Astrocyte of the hippocampus (primary cell): ENCODE measurements around the gene SNX5.
"Not testable (repeated sequence)": the region's sequence is repeated elsewhere in the genome, so short reads cannot be mapped to it uniquely, and the experiment has no call there.

Source experiments
- DNase-seq: peaks from one replicate; pipeline ENCODE4 v3.0.0; 2011; ENCODE audit warnings: low read depth, low spot score

SNX5 gene

DNA sequence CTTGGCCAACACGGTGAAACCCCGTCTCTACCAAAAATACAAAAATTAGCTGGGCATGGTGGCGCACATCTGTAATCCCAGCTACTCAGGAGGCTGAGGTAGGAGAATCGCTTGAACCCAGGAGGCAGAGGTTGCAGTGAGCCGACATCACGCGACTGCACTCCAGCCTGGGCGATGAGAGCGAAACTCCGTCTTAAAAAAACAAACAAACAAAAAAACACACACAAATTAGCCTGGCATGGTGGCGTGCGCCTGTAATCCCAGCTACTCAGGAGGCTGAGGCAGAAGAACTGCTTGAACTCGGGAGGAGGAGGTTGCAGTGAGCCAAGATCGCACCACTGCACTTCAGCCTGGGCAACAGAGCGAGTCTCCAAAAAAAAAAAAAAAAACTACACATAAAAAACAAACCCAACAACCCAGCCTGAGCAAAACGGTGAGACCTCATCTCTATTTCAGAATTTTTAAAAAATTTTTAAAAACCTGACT, 8.2 kb downstream of the SNX5 start:
- DNase-seq, result not testable (repeated sequence)

DNA sequence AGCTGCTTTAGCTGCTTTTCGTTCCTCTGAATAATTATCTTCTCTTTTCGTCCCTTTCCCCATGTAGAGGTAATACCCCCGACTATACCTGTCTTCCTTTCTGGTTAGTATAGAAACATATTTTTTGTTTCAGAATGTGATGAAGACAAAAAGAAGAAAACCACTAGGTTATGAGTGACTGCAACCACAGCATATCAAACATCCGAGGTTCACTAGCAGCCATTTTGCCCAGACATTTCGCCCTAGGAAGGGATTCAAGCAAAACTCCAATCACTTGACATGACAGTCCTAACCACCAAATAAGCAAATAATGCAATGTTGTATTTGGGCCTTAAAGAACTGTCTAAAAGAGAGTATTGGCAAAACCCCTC, 9.4 kb downstream of the SNX5 start:
- DNase-seq, result no peak

DNA sequence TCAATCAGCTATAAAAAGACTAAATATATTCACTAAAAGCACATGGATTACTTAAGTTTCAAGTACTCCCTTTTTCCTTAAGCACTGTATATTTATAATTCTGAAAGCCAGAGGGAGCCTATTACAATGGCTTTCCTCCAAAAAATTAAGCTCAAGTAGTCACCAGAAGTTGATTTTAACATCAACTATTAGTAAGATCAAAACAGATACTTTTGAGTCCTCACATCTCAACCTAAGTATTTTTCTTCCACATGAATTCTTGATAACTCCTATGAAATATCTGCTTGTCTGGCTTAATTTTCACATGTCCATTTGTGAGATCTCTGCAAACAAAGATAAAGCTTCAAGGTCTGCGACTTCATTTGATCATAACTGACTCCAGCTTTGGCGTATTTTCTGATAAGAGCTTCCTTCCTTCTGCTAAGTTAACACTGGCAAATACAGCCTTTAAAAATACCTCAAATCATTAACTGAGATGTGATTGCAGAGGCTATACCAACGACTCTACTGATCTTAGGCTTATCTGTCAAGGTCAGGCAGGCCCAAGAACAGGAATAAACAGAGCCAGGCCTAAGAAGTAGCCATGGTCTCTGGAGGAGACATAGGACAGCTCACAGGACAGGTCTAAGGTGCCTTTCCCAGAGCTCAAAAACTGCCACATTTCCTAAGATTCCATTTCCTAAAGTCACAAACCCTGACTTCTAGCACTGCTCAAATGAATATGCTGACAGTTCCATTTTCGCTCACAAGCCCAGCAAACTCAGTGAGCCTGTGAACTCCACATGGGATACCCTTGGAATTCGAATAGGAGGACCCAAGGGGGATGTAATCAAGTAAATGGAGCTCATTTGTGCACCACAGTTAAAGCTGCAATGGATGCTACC, 10.0 kb downstream of the SNX5 start:
- DNase-seq, result peak; percentile 10

DNA sequence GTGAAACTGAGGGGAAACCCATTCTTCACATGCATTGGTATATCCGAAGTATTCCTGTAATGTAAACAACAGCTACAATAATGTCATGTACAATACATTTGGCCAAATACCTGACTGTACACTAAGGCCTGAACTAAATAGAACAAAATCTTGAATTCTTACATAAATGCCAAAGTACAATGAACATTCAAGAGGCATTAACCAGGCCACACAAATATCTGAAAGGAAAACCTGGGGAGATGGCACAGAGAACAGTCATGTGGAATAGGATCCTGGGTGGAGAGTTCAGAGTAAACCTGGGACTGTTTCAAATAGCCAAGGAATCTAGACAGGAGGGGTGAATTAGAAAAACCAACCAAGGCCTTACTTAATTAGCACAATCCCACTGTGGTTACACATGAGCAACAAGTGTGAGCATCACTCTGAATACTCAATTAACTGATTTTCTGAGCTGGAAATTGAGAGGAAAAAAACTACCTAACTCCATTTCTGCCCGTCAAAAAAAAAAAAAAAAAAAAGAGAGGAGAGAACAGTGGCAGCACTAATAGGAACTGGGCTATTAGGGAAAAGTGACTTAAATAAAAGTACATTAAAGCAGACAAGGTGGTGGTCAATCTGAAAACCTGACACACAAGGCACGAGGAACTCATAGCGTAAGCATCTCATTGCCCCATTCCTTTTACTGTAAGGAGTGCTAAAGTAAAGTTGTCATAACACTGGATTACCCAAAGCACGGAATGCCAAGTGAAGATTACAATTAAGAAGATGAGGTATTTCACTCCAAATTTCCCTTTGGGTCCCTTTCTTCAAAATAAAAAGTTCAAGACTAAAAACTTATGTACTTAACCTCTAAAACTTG, 10.9 kb downstream of the SNX5 start:
- peak; percentile 60 for DNase-seq

DNA sequence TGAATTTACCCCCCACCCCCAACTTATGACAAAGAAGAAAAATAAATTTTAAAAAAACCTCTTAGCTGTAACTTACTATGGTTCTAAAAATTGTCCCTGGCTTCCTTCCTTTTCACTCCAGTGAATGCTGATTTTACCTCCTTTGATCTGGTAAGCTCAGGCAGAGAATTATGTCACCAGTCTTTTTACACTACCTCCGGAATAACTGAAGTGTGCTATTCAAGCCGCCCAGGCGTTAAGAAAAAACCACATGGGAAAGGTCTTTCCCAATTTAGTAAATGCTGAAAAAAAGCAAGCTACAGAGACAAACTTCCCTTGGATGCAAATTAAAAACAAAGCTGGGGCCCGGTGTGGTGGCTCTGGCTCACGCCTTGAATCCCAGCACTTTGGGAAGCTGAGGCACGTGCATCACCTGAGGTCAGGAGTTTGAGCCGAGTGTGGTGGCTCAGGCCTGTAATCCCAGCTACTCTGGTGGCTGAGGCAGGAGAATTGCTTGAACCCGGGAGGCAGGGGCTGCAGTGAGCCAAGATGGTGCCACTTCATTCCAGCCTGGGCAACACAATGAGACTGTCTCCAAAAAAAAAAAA, 12.4 kb downstream of the SNX5 start:
- peak; percentile 35 for DNase-seq

DNA sequence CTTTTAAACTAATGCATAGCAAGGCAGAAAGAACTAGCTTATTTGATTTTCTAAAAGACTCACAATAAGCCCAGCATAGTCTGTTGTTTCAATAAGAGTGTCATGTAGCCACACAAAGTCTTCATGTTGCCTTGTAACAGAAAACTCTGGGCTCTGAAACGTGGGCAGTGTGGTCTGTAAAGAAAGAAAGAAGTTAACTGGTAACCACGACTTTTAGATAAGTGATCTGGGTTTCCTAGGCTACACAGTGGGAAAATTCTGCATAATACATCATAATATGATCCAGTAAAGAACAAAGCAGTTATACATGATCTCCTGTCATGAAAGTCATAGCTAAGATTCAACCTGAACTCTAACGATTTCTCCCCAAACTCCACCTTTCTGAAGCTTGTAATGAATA, 13.3 kb downstream of the SNX5 start:
- peak; percentile 41 for DNase-seq

DNA sequence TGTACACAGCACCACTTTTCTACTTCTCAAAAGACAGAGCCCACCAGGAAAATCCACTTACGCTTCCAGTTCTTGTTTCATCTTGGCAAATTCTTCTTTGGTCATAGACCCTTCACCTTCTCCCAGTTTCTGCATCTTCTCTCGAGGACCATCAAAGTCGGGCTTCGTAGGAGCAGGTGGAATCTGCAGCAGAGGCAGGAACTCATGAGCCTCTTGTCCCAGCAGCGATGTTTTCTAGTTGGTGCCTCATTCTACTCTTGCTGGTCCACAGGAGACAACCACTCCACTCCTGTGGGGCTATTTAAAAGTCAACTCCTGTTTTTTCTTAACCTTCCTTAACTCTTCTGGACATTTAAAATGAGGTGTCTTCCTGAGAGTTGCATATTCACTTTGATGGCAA, 14.7 kb downstream of the SNX5 start:
- DNase-seq, result no peak

DNA sequence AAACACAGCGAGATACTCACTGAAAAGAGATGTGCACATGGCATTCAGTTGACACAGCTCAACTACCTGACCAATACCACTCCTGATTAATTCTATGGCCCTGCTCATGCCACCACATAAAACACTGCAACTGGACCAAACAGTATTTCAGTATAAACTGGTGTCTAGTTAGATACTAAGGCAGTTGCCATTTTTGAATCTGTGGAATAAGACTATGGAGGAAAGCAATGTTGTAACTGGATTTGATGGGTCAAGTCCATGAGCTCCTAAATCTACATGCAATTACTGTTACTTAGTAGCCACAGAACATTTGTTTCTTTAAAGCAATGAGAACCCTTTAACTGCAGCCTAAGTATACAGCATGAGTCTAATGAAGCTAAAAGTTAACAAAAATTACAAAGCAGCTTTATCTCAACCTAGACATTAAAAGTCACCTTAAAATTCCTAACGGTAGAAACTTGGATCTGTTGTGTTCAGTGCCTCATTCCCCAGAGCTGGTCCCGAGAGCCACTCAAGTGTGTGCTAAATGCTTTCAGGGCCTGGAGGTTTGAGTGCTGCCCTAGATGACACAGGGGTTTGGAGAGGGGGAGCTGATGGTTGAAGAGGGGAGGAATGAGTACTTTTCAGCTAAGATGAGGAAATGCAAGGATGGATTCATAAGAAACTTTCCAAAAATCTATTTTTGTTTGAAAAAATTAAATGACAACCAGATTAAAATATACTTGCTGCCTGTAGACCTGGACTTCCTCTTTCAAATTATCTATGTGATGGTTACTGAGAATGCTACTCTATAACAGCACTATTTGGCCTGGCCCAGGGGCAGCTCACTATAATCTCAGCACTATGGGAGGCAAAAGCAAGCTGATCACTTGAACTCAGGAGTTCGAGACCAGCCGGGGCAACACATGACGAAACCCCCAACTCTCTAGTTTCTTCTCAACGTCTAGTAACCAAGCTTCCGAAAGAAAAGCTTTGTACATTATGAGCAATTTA, 15.6 kb downstream of the SNX5 start:
- DNase-seq, result no peak

DNA sequence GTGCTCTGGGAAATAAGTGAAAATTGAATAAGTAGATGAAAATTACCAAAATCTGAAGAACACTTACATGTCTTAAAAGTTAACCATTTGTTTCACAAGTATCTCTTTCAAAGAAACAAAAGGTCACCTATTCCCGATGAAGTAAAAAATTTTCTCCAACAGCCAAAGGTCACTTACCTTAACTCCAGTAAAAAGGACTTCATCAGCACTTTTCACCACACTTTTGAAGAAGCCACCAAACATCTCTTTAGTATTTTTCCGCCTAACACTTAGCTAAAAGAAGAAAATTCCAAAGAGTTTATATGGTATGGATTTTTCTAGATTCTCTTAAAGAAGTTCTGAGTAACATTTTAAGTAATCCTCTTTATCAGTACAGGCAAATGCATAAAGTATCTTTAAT, 17.3 kb downstream of the SNX5 start:
- DNase-seq, result no peak

DNA sequence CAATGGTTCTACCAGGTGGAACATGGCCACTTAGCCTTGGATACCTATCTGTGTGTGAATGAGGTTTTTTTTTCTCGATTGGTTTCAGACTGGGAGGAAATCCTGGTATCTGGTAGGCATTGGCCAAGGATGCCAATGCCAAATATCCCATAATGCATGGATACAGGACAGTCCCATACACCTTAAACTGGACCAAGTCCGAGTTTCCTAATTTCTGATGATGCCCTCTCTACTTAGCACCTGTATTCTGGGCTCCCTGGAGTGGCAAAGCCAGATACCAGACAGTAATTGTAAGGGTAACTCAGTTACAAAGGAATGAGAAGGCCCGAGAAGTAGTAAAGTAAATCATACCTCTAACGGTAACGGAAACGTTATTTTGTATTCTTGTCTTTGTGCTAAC, 17.9 kb downstream of the SNX5 start:
- no peak for DNase-seq

DNA sequence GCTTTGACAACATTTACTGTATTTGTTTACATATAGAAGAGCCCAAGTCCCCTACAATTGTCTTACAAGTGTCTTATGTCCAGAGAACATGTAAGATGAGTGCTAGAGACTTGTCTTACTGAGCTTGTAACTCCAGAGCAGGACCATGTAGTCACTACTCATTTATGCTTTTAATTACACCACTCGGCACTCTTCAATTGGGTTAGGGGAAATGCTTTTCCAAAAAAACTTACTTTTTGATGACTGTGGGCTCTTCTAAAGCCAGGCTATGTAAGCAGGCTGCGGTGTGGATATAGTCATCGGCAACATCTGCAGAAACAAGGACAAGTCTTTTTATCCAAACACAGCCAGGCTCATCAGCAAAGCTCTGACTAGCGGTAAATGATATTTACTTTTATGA, 18.7 kb downstream of the SNX5 start:
- no peak for DNase-seq

DNA sequence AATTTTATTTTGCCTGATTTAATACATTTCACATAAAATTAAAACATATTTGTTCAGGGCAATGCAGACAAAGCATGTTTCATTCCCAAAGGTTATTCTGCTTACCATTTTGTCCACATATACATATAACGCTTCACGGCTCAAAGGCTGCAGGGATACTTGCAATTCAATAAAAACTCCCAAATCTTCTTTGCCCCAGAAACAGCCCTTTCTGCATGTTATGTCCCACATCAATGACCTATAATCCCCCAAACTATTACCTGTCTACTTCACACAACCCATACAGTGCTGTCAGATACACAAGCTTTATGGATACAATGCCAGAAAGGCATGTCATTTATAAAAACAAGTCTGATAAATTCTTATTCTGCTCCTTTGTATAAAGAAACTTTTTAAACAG, 20.2 kb downstream of the SNX5 start:
- DNase-seq, result no peak

DNA sequence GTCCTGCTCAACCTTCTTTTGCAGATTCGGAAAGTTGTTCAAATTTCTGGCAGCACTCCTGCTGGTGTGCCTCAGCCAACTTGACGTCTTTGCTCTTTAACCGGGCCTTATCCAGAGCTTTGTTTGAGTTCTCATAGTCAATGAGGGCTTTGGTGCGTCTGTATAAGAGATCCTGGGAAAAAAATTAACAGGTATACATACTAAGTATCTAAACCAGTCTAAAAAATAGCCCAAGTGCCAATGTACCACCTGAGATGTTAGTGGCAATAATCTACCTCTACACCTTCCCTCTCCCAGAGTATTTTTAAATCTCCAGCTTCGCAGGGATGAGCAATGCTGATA, 21.1 kb downstream of the SNX5 start:
- DNase-seq, result no peak

DNA sequence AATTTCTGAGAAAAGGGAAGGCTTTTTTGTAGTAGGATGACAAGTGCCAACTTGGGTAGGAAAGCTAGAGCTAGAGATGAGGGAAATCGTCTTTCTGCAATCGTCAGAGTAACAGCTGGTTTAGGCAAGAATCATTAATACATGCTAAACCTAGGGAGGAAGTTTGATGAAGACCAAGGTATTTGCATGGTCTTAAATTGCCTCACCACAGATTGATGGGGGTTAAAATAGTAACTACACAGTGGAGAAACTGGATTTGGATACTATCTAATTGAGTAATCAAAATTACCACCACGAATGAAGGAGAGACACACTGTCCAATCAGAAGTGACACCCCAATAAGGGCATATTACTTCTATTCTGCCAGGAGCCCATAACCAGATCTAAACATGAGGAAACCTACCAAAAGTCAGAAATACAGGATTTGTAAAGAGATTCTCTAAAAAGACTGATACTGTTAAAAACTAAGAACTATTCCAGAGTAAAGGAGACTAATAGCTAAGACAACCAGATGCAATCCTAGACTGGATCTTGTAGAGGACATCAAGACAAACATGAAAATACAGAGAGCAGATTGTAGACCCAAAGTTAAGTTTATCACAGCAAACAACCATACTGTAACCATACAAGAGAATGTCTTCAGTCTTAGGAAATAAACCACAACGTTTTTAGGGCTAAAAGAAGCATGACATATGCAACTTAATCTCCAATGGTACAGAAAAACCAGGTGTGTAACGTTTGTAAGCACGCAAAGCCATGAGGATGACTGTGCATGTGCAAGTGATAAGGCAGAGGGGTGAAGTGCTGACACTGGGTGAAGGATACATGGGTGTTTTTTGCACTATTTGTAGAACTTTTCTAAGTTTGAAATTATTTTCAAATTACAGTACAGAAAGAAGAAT, 21.8 kb downstream of the SNX5 start:
- DNase-seq, result no peak

DNA sequence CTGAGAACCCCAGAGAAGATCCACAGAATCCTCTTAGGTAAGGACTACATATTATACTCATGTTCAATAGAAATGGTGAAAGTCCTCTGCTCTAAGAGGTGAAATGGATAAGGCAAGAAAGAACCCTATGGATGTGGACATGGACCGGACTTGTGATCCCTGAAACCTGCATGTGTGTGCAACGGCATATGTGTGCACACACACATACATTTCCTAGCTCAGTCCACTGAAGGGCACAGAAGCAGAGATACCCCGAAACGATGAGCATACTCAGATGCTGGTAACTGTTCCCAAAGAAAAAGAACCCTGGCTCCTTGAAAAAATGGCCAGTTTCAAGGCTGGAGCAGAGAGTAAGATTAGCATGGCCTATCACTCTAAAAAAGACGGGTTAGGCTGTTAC, 22.6 kb downstream of the SNX5 start:
- no peak for DNase-seq

DNA sequence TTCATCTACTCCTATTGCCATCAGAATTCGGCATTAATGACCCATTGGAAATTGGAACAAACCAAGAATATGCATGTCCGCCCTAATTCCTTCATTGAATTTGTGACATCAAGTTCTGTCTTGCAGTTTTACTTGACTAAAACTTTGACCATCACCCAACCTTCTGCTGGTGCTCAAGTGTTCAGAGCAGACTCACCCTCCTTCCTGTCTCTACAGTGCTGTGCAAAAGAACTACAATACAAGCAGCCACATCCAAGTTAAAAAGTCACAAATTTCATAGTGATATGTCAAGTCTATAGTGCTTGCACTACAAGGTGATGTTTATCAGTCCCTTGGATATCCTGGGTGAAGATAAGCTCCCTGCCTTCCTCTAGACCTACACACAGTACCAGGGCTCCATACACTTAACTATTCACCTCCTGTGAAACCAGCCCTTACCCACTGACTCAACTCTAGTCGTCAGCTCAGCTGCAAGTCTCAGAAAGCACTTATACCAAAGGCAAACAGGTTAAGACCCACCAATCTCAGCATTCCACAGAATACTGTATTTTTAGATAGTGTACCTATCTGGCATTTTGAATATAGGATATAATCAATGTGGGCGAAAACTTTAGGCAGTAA, 23.6 kb downstream of the SNX5 start:
- no peak for DNase-seq

DNA sequence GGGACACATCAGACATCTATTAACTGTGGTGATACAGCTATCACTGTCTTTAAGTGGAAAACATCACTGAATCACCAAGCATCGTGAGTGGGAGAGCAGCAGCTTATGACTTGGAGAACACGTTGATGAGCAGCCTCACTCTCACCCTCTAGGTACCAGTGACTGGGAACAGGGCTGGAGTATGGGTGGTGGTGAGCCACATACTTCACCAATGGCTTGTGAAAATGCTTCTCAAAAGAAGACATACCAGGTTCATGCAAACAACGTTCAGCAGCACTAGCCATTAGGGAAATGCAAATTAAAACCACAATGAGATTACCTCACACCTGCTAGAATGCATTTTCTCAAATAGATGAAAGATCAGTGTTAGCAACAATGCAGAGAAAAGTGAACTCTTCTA, 25.3 kb downstream of the SNX5 start:
- DNase-seq, result peak; percentile 71

DNA sequence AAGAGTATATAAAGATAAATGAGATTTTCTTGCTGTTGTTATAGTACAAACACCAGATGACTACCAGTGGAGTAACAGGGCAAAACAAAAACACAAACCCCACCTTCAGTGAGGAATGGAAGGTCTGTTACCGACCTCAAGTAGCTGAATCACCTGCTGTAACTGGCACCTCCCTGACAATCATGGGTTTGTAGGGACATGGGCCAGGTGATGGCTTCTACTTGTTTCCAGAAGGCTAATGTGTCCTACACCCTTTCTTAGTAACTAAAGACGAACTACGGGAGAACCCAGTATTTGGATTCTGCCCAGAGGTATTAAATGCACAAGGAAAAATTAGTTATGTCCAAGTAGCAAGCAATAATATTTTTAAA, 26.8 kb downstream of the SNX5 start:
- DNase-seq, result no peak

DNA sequence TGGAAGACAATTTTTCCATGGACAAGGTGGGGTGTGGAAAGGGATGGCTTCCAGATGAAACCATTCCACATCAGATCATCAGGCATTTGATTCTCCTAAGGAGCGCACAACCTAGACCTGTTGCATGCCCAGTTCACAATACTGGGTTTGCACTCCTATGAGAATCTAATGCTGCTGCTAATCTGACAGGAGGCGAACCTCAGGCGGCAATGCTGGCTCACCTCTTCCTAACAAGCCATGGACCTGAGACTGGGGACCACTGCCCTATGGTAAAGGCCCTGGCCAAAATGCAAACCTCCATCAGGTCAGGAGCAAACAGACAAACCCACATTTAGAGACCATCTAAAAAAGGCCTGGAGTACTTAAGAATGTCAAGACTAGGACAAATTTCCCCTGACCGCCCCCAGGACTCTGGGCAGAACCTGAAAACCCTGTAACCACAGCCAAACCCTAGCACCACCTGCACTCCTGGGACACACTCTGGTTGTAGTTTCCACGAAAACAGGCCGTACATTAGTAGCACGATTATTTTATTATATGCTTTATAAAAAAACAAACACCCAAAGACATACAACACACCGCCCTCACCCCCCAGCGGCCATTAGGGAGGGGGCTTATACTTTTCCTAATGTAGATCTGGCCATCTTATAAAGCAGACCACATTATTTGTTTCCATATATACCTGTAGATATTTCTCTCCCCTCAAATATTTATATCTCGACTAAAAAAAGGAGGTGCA, 27.3 kb downstream of the SNX5 start:
- DNase-seq, result no peak
